ENCODE measurements around the gene ABCC4. TPM values are rescaled to one million over a fixed set of nuclear protein-coding genes. Genes with fewer than 3 reads are reported as not detected.

The ABCC4 gene
- total RNA-seq, 1 donor from 2014 or later, result 19.0 TPM

DNA sequence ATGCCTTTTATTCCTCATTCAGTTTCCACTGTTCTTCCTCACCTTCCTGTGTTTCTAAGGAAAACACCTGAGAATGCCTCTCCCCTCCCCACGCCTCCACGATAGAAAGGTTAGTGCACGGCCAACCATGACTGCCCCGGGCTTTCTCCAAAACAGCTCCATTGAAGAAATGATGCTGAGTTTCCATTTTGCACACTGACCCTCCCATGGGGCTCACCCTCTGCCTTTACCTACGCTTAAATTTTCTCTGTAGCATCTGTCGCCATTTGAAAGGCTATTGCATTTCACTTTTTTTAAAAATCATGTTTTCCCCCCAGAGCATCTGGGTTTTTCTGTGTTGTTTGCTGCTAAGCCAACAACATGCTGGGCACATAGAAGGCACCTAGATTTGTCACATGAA lies 48.2 kb downstream of the ABCC4 start:
- TF ChIP-seq, protein P1, sequence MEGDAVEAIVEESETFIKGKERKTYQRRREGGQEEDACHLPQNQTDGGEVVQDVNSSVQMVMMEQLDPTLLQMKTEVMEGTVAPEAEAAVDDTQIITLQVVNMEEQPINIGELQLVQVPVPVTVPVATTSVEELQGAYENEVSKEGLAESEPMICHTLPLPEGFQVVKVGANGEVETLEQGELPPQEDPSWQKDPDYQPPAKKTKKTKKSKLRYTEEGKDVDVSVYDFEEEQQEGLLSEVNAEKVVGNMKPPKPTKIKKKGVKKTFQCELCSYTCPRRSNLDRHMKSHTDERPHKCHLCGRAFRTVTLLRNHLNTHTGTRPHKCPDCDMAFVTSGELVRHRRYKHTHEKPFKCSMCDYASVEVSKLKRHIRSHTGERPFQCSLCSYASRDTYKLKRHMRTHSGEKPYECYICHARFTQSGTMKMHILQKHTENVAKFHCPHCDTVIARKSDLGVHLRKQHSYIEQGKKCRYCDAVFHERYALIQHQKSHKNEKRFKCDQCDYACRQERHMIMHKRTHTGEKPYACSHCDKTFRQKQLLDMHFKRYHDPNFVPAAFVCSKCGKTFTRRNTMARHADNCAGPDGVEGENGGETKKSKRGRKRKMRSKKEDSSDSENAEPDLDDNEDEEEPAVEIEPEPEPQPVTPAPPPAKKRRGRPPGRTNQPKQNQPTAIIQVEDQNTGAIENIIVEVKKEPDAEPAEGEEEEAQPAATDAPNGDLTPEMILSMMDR (IDR thresholded peaks at IDR 0.05; ENCODE audit: unreplicated experiment), result no peak
- H3K4me1 Mint-ChIP-seq (ENCODE audit: unreplicated experiment), result peaks cover 8% of the 10 kb centered on the region
- no peaks in the 10 kb centered on the region for H3K36me3 Mint-ChIP-seq (ENCODE audit: low read depth, unreplicated experiment)
- no peak overlapping the region for H3K27ac Mint-ChIP-seq (ENCODE audit: unreplicated experiment)
- DNase-seq (ENCODE audit: low spot score), result no peak
- H3K9me3 Mint-ChIP-seq (ENCODE audit: unreplicated experiment), result no peaks in the 10 kb centered on the region
- H3K4me3 Mint-ChIP-seq (ENCODE audit: unreplicated experiment), result no peak overlapping the region
- peaks cover 2% of the 10 kb centered on the region for H3K27me3 Mint-ChIP-seq (ENCODE audit: unreplicated experiment)

DNA sequence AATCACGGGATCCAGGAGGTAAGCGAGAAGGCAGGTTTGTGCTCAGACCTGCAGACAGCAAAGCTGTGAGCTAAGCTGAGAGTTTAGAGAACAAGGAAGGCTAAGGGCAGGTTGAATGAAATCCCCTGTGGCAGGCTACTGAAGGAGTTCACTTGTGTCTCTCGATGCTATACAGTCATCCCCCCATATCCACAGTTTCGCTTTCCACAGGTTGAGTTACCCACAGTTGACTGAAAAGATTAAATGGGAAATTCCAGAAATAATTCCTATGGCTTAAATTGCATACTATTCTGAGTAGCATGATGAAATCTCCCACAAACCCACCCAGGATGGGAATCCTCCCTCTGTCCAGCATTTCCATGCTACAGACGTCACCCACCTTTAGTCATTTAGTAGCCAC lies 49.6 kb downstream of the ABCC4 start:
- no peak overlapping the region for H3K4me3 Mint-ChIP-seq (ENCODE audit: unreplicated experiment)
- no peaks in the 10 kb centered on the region for H3K9me3 Mint-ChIP-seq (ENCODE audit: unreplicated experiment)
- no peak overlapping the region for H3K27ac Mint-ChIP-seq (ENCODE audit: unreplicated experiment)
- TF ChIP-seq, protein P1 (IDR thresholded peaks at IDR 0.05; ENCODE audit: unreplicated experiment), result no peak
- H3K4me1 Mint-ChIP-seq (ENCODE audit: unreplicated experiment), result peaks cover 22% of the 10 kb centered on the region
- peaks cover 3% of the 10 kb centered on the region for H3K27me3 Mint-ChIP-seq (ENCODE audit: unreplicated experiment)
- no peak for DNase-seq (ENCODE audit: low spot score)
- peaks cover 3% of the 10 kb centered on the region for H3K36me3 Mint-ChIP-seq (ENCODE audit: low read depth, unreplicated experiment)

DNA sequence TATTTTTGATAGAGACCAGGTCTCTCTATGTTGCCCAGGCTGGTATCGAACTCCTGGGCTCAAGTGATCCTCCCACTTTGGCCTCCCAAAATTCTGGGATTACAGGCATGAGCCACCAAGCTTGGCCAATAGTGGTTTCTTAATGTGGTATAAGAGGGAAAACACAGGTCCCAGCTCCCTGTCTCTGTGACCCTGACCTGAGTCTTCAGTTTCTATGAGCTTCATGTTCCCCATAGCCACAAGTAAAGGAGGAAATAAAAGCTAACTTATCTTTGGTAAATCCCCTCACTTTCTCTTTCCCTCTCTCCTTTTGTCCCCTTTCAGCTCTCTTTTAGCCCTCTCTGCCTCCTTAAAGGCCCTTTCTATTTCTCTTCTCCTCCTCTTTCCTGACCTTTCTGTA lies 50.3 kb downstream of the ABCC4 start:
- H3K27me3 Mint-ChIP-seq (ENCODE audit: unreplicated experiment), result peaks cover 6% of the 10 kb centered on the region
- DNase-seq (ENCODE audit: low spot score), result no peak
- peaks cover 25% of the 10 kb centered on the region for H3K4me1 Mint-ChIP-seq (ENCODE audit: unreplicated experiment)
- no peak overlapping the region for H3K4me3 Mint-ChIP-seq (ENCODE audit: unreplicated experiment)
- H3K9me3 Mint-ChIP-seq (ENCODE audit: unreplicated experiment), result no peaks in the 10 kb centered on the region
- no peak overlapping the region for H3K27ac Mint-ChIP-seq (ENCODE audit: unreplicated experiment)
- TF ChIP-seq, protein P1 (IDR thresholded peaks at IDR 0.05; ENCODE audit: unreplicated experiment), result no peak
- peaks cover 6% of the 10 kb centered on the region for H3K36me3 Mint-ChIP-seq (ENCODE audit: low read depth, unreplicated experiment)

DNA sequence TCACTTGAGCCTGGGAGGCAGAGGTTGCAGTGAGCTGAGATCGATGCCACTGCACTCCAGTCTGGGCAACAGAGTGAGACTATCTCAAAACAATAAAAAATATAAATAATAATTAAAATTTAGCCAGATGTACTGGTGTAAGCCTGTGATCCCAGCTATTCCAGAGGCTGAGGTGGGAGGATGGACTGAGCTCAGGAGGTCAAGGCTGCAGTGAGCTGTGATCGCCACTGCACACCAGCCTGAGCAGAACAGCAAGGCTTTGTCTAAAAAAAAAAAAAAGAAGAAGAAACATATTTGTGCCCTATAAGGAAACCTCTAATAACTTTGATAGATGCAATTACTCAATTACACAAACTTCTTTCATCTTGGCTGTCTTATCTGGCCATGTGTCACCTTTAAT lies 52.3 kb downstream of the ABCC4 start:
- H3K4me1 Mint-ChIP-seq (ENCODE audit: unreplicated experiment), result peaks cover 25% of the 10 kb centered on the region

DNA sequence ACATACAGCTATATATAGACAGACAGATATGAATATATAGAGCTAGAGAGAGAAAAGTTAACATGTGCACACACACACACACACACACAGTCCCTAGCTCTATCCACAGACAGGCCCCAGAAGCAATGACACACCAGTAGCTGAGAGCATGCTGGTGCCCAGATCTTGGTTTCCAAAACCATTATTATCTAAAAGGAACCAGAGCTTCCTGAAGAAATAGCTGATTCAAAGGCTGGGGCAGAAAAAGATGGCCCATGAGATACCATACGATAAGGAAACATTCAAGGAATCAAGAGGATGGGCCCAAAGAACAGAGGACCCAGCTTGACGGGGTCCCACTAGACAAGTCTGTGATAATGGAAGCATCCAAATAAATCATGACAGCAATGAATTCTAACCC lies 53.4 kb downstream of the ABCC4 start:
- Mint-ChIP-seq H3K27ac (ENCODE audit: unreplicated experiment) (peak overlapping the region; percentile 43), H3K9me3 (ENCODE audit: unreplicated experiment) (no peaks in the 10 kb centered on the region), H3K27me3 (ENCODE audit: unreplicated experiment) (peaks cover 8% of the 10 kb centered on the region), H3K4me3 (ENCODE audit: unreplicated experiment) (no peak overlapping the region), H3K4me1 (ENCODE audit: unreplicated experiment) (peaks cover 21% of the 10 kb centered on the region), H3K36me3 (ENCODE audit: low read depth, unreplicated experiment) (peaks cover 6% of the 10 kb centered on the region)
- no peak for DNase-seq (ENCODE audit: low spot score)
- TF ChIP-seq, protein P1 (IDR thresholded peaks at IDR 0.05; ENCODE audit: unreplicated experiment), result no peak

More for the DNA sequence above, 52.3 kb downstream of the ABCC4 start:
- Mint-ChIP-seq H3K9me3 (ENCODE audit: unreplicated experiment) (no peaks in the 10 kb centered on the region), H3K27me3 (ENCODE audit: unreplicated experiment) (peaks cover 8% of the 10 kb centered on the region), H3K36me3 (ENCODE audit: low read depth, unreplicated experiment) (peaks cover 6% of the 10 kb centered on the region), H3K27ac (ENCODE audit: unreplicated experiment) (no peak overlapping the region), H3K4me3 (ENCODE audit: unreplicated experiment) (no peak overlapping the region)
- no peak for DNase-seq (ENCODE audit: low spot score)
- TF ChIP-seq, protein P1 (IDR thresholded peaks at IDR 0.05; ENCODE audit: unreplicated experiment), result no peak

Data from endothelial cell (in vitro differentiated cells).